DMS153 treated with DMSO at 0.1 percent for 48 hours (cell line): ENCODE results near the gene BCL2A1.
"Not testable (repeated sequence)": the region's sequence is repeated elsewhere in the genome, so short reads cannot be mapped to it uniquely, and the experiment has no call there.

Source experiments
- DNase-seq: peaks from one replicate; lab custom pipeline; 2025; ENCODE audit not compliant: unreplicated experiment; lab: John Stamatoyannopoulos, UW

Gene BCL2A1

GRCh38 chr15:79970624-79971434, at the start of gene BCL2A1:
TSS of gene BCL2A1 (minus strand) at chr15:79971196. CDS start at chr15:79971119, 77 bp downstream.
- DNase-seq: no peak

- no peak for DNase-seq
Observed at GRCh38 chr15:80020731-80021130, 49.7 kb upstream of the BCL2A1 start.

- DNase-seq: not testable (repeated sequence)
Observed at GRCh38 chr15:80020149-80020548, 49.2 kb upstream of the BCL2A1 start.

- no peak for DNase-seq
Observed at GRCh38 chr15:80019168-80019745, 48.3 kb upstream of the BCL2A1 start.

GRCh38 chr15:80017139-80017538, 46.1 kb upstream of the BCL2A1 start:
- DNase-seq: not testable (repeated sequence)

GRCh38 chr15:80016506-80016905, 45.5 kb upstream of the BCL2A1 start:
- DNase-seq: not testable (repeated sequence)

- no peak for DNase-seq
Observed at GRCh38 chr15:80015156-80015555, 44.2 kb upstream of the BCL2A1 start.

GRCh38 chr15:80014186-80014585, 43.2 kb upstream of the BCL2A1 start:
- DNase-seq: not testable (repeated sequence)

GRCh38 chr15:80012060-80012726, 41.2 kb upstream of the BCL2A1 start:
- no peak for DNase-seq

GRCh38 chr15:80011596-80011995, 40.6 kb upstream of the BCL2A1 start:
- no peak for DNase-seq

GRCh38 chr15:80011041-80011523, 40.1 kb upstream of the BCL2A1 start:
- DNase-seq: not testable (repeated sequence)

- no peak for DNase-seq
Observed at GRCh38 chr15:80010131-80010673, 39.2 kb upstream of the BCL2A1 start.

GRCh38 chr15:80007532-80007931, 36.5 kb upstream of the BCL2A1 start:
- DNase-seq: no peak

- DNase-seq: no peak
Observed at GRCh38 chr15:80006946-80007345, 36.0 kb upstream of the BCL2A1 start.

GRCh38 chr15:80003934-80004472, 33.0 kb upstream of the BCL2A1 start:
- no peak for DNase-seq

GRCh38 chr15:80003171-80003570, 32.2 kb upstream of the BCL2A1 start:
- DNase-seq: no peak

GRCh38 chr15:80002267-80002666, 31.3 kb upstream of the BCL2A1 start:
- DNase-seq: no peak

- no peak for DNase-seq
Observed at GRCh38 chr15:79994615-79995014, 23.6 kb upstream of the BCL2A1 start.

GRCh38 chr15:79991826-79992225, 20.8 kb upstream of the BCL2A1 start:
- DNase-seq: no peak

- no peak for DNase-seq
Observed at GRCh38 chr15:79990997-79991334, 20.0 kb upstream of the BCL2A1 start.

GRCh38 chr15:79990280-79990996, 19.4 kb upstream of the BCL2A1 start:
- no peak for DNase-seq
